NK-92 (cell line): ENCODE measurements around the gene FOXF1.

ENCODE experiments used
- DNase-seq: peaks from one replicate; lab custom pipeline; 2025; ENCODE audit not compliant: unreplicated experiment; lab: John Stamatoyannopoulos, UW

FOXF1 gene

DNA sequence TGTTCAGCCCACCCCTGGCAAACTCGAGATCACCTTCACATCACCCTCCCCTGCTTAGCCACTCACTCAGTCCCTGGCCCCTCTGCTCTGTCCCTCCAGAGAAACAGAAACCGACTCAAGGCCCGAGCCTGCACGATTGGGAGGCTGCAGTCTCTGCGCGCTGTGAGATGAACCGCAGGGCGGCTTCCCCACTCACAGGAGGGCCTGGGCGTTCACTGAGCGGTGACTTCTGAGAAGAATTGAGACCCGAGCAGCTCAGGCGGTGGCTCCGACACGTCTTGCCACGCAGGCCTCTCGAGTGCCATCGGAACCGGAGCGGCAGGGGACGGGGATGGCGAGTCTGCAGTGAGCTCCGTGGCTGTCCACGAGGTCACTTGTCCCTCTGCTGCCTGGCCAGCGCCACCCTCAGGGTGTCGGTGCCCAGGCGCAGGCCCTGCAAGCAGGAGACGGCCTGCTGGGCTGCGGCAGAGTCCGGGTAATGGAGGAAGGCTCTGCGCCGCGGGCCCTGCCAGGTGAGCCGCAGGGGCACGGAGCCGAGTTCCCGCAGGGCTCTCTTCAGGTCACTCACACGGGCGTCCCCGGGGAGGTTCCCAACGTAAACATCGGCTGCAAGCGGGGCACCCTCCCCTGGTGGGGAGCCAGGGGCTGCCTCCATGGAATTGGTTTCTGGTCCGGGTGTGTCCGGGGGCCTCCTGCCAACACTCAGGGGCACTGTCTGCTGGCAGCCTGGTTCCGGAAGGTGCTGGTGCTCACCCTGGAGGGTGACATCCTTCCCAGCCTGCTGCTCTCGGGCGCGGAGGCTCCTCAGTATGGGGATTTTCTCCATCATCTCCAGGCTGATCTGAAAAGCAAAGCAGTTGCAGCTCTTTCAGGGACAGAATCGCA lies 21.6 kb downstream of the FOXF1 start:
- DNase-seq = no peak

DNA sequence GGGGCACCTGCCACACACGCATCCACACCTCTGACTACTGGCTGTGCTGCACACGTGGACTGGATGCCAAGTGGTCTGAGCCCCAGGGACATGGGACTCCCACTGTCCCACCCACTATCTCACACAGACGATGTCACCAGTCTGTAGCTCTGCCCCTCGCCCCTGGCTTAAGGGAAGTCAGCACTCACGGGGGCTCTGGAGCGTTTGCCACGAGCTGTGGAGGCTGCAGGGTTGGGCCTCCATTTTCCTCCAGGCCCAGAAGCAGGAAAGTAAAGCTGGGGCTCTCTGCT lies 22.1 kb downstream of the FOXF1 start:
- no peak for DNase-seq

GRCh38 chr16:86533076-86533475 lies 22.7 kb downstream of the FOXF1 start:
- no peak for DNase-seq

DNA sequence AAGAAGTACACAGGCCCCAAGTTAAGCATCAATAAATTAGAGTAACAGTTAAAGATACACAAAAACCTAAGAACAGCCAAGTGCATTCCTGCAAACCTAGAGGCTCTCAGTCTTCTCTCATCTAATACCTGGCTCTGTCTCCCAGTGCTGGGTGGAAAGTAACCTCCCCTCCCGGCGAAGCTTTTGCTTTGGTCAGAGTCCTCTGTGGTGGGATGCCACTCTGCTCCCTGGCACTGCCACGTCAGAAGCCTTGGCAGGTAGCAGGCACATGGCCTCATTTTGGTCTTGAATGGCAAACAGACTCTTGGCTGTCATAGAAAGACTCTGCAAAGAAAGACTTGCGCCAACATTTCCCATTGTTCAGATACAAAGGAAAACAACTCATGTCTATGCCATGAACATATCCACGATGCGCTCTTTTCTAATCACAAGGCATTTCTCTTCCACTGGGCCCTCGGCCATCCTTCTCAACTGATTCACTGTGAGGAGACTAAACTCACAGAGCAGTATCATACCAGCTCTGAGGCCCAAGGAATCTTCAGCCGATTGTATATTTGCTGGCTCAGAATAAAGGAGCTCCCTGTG lies 23.5 kb downstream of the FOXF1 start:
- DNase-seq = no peak

- no peak for DNase-seq
Measured at GRCh38 chr16:86534779-86535615, 24.7 kb downstream of the FOXF1 start.

GRCh38 chr16:86536621-86537020 lies 26.3 kb downstream of the FOXF1 start:
- no peak for DNase-seq

DNA sequence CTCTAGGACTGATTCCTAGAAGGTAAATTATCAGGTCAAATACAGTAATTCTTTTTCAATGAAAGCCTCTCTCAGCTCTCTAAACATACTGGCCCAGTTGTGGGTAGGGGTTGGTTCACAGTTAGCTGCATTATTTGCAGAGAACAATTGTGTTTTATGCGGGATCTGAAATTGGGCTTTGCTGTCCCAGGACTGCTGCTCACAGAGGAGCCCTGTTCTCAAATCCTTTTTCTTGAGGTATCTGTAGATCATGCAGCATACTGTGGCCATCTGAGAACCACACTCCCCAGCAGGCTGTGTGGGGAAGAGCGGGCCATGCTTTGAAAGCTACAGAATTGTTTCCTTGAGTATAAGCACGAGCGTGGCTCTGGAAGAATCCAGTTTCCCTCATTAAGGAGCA lies 27.2 kb downstream of the FOXF1 start:
- no peak for DNase-seq

- DNase-seq = no peak
Measured at GRCh38 chr16:86538196-86538780, 28.0 kb downstream of the FOXF1 start.

GRCh38 chr16:86540894-86541293 lies 30.6 kb downstream of the FOXF1 start:
- DNase-seq = no peak

DNA sequence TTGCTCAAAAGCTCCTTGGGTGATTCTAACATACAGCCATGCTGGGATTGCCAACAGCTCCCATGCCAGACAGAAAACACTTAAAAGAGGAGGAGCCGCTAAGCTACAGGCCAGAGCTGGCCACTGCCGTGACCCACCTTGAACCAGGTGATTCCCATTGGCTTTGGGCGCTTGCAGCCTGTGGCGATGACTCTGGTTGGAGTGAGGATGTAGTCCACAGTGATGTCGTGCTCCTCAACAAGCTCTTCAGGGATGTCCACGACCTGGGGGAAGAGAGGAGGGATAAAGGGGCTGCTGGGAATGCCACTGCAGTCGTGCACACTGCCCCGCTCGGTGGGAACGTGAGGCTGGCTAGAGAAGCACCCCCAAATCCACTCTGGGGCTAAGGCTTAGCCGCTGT lies 31.2 kb downstream of the FOXF1 start:
- DNase-seq = no peak

- DNase-seq = no peak
Measured at GRCh38 chr16:86542756-86543750, 32.7 kb downstream of the FOXF1 start.

DNA sequence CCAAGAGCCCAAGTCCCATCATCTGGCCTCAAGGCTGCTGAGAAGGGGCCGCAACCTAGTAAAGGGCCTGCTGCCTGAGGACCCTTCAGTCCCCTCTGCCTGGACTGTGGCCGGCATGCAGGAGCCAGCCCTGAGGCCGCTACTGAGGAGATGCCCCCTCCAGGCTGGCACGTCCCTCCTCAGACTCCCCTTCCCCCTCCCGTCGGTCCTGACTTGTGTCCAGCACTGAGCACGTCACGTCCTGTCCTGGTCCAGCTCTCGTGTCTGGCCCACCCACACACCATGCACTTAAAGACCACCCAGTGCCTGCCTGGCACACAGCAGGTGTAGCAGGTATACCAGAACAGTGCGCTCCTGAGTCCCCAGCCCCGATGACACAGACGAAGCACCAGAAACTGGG lies 35.2 kb downstream of the FOXF1 start:
- DNase-seq = no peak

DNA sequence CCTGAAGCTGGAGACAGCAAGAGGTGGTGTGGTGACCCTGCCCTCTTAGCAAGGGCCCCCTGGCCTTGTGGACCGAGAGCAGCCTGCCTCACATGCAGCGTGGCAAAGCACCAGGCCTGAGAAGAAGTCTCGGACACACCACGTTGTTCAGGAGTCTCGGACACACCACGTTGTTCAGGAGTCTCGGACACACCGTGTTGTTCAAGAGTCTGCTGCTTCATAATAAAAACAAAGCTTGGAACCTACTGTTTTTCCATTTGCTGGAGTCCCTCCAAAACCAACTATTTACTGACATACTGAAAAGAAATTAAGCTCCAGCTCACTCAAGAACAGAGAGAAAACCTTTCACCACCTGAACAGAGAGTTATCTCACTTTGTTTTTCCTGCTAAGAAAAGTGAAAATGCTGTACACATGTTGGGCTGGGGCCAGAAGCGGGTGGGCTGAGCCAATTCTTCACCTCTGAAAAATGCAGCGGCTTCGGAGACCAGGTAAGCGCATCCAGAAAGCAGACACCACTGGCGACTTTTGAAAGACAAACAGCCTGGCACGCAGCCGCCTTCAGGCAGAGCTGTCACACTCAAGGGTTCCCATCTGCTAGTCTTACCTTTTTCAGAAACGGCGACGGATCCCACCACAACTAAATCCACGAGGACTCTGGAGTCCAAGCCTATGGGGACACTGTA lies 35.8 kb downstream of the FOXF1 start:
- no peak for DNase-seq

DNA sequence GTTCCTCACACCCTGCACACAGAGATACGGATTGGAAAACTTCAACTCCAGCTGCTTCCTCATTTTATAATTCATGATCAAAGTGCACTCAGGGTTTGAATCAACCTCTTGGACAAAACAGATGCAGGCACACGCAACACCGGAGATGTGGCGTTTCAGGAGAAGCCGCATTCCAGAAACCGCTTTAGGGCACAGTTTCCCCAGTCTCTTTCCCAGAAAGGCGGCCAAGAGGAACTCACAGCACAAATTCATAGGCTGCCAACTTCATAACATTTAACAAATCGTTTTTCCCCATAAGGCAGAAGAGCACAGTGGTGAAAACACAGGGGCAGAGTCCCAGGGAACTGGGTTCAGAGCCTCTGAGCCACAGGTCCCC lies 36.3 kb downstream of the FOXF1 start:
- no peak for DNase-seq

DNA sequence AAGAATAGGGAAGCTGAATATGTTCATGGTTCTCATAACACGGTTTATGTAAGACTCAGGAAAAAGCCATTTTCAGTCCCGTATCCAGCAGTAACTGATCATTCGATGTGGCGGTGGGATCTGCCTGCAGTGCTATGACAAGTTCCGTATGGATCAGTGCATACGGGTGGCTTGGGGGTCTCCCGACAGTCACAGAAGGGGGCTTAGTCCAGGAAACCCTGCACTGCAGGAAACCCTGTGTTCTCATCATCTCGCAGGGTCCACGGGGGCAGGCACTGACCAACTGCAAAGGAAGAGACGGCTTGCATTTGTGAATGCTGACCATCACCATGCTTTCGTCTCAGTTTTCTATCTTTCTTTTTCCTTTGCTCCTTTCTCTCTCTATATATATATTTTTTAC lies 37.0 kb downstream of the FOXF1 start:
- DNase-seq = no peak

DNA sequence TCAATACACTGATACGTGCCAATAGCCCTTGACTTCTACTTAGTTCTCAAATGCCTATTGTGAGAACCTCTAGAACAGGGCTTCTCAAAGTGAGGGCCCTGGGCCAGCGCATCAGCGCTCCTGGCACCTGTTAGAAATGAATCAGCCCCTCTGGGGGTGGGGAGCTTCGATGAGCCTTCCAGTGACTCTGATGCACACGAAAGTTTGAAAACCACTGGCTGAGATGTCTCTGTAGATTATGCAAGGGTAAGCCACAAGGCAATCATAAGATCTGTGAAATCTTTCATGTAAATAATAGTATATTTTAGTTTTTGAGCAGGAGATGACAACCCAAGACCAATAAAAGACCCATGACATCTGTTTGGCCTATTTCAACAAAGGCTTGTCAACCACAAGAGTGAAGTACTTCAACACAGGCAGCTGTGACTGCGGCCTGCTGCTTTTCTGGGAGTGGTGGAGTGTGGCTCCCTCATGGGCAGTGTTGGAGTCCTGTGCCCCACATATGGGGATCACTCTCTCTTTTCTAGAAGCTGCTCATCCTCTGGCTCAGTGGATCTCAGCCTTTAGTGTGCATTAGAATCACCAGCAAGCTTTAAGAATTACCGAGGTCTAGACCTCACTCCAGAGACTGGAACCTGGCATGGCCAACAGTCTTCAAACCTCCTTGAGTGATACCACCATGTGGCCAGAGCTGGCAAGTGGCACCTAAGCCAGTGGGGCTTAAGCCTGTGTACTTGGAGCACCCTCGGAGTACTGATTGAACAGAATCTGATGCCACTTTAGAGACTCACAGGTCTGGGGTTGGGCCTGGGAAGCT lies 39.0 kb downstream of the FOXF1 start:
- no peak for DNase-seq

DNA sequence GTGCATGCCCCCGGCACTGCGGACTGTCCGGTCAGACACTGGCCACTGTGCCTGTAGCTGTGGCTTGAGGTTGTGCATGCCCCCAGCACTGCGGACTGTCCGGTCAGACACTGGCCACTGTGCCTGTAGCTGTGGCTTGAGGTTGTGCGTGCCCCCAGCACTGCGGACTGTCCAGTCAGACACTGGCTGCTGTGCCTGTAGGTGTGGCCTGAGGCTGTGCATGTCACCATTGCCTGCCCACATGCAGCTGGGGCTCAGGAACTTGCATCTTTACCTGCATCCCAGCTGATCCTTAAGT lies 39.5 kb downstream of the FOXF1 start:
- DNase-seq = no peak

GRCh38 chr16:86550281-86550680 lies 40.0 kb downstream of the FOXF1 start:
- no peak for DNase-seq

DNA sequence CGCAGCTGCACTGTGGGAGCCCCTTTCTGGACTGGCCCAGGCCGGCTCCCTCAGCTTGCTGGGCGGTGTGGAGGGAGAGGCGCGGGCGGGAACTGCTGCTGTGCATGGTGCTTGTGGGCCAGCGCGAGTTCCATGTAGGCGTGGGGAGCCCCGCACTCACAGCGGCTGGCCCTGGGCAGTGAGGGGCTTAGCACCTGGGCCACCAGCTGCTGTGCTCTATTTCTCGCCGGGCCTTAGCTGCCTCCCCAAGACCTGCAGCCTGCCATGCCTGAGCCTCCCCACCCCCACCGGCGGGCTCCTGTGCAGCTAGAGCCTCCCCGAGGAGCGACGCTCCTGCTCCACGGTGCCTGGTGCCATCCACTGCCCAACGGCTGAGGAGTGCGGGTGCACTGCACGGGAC lies 43.0 kb downstream of the FOXF1 start:
- no peak for DNase-seq

- no peak for DNase-seq
Measured at GRCh38 chr16:86554599-86554916, 44.2 kb downstream of the FOXF1 start.
